Measurements from ENCODE around the gene ITSN1. TPM values are rescaled to one million over a fixed set of nuclear protein-coding genes. Genes with fewer than 3 reads are reported as not detected.

Gene ITSN1
- total and polyA plus RNA-seq, 2 donors from 2014 or later, result 8.1 to 42.5 TPM

DNA sequence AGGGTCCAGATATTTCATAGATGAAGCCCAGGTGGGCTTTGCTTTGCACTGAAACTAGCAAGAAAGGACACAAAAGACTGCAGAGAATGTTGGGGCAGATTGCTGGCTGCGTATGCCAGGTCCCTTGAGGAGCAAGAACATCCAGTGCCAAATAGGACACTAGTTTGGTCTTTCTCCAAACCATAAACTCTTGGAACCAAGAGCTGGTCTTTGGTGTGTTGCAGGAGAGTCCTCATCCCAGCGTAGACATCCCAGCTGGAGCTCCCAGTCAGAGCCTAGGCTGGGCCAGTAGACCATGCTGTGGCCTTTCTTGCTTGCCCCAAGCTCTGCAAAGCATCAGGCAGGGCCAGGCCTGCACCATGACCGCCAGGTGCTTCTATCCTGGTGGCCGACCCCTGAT, 185.8 kb downstream of the ITSN1 start:
- Histone ChIP-seq H3K9me3 (ENCODE audit: control insufficient read depth in 2 of 3, insufficient read depth in 1 of 3, low read length in 3 of 3) (no peaks in the 10 kb centered on the region), H3K4me3 (ENCODE audit: low read length in 3 of 3) (no peak overlapping the region), H3K27ac (ENCODE audit: low read depth in 2 of 2, low read length in 2 of 2) (no peak overlapping the region), H3K9ac (ENCODE audit: low read length in 3 of 3) (no peak overlapping the region), H3K27me3 (ENCODE audit: control insufficient read depth, insufficient read depth, low read length) (no peaks in the 10 kb centered on the region), H3K36me3 (ENCODE audit: control insufficient read depth in 2 of 3, insufficient read depth in 3 of 3, low read length in 3 of 3) (peaks cover 2 to 6% (median 3%) of the 10 kb centered on the region in 3 donors), H3K4me1 (ENCODE audit: control insufficient read depth in 2 of 3, insufficient read depth in 2 of 3, low read depth in 1 of 3, low read length in 3 of 3) (peaks cover 2 to 33% (median 3%) of the 10 kb centered on the region in 3 donors)
- intact Hi-C loops (cut with DNase I), result no loop called here
- DNase-seq (no peak), FAIRE-seq (no peak)
- TF ChIP-seq, protein P1, sequence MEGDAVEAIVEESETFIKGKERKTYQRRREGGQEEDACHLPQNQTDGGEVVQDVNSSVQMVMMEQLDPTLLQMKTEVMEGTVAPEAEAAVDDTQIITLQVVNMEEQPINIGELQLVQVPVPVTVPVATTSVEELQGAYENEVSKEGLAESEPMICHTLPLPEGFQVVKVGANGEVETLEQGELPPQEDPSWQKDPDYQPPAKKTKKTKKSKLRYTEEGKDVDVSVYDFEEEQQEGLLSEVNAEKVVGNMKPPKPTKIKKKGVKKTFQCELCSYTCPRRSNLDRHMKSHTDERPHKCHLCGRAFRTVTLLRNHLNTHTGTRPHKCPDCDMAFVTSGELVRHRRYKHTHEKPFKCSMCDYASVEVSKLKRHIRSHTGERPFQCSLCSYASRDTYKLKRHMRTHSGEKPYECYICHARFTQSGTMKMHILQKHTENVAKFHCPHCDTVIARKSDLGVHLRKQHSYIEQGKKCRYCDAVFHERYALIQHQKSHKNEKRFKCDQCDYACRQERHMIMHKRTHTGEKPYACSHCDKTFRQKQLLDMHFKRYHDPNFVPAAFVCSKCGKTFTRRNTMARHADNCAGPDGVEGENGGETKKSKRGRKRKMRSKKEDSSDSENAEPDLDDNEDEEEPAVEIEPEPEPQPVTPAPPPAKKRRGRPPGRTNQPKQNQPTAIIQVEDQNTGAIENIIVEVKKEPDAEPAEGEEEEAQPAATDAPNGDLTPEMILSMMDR (IDR thresholded peaks at IDR 0.05; ENCODE audit: borderline replicate concordance, extremely low read depth, insufficient read depth), result no peak

DNA sequence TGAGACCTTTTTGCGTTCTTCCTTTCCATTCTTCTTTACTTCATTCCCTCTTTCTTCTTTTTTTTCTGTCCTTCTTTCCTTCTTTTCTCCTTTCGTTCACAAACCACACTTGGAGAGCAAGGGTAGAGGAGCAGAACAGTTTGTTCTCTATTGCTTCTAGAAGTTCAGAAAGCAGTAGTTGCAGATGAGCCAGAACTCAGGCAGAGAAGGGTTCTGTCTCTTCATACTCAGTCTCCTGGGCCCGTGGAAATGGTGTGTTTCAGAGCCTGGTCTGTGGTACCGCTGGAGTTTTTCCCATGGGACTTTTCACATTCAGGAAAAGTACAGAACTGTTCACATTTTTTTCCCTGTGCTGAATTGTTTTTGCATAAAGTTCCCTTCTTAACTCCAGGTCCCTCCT, 186.3 kb downstream of the ITSN1 start:
- Histone ChIP-seq H3K9ac (ENCODE audit: low read length in 3 of 3) (no peak overlapping the region), H3K4me1 (ENCODE audit: control insufficient read depth in 2 of 3, insufficient read depth in 2 of 3, low read depth in 1 of 3, low read length in 3 of 3) (peaks cover 2 to 32% (median 3%) of the 10 kb centered on the region in 3 donors), H3K27ac (ENCODE audit: low read depth in 2 of 2, low read length in 2 of 2) (no peak overlapping the region), H3K4me3 (ENCODE audit: low read length in 3 of 3) (no peak overlapping the region), H3K9me3 (ENCODE audit: control insufficient read depth in 2 of 3, insufficient read depth in 1 of 3, low read length in 3 of 3) (no peaks in the 10 kb centered on the region), H3K27me3 (ENCODE audit: control insufficient read depth, insufficient read depth, low read length) (no peaks in the 10 kb centered on the region), H3K36me3 (ENCODE audit: control insufficient read depth in 2 of 3, insufficient read depth in 3 of 3, low read length in 3 of 3) (peaks cover 2 to 6% (median 3%) of the 10 kb centered on the region in 3 donors)
- DNase-seq, result no peak
- intact Hi-C loops (cut with DNase I), result no loop called here
- TF ChIP-seq, protein P1 (IDR thresholded peaks at IDR 0.05; ENCODE audit: borderline replicate concordance, extremely low read depth, insufficient read depth), result no peak
- FAIRE-seq, result no peak

DNA sequence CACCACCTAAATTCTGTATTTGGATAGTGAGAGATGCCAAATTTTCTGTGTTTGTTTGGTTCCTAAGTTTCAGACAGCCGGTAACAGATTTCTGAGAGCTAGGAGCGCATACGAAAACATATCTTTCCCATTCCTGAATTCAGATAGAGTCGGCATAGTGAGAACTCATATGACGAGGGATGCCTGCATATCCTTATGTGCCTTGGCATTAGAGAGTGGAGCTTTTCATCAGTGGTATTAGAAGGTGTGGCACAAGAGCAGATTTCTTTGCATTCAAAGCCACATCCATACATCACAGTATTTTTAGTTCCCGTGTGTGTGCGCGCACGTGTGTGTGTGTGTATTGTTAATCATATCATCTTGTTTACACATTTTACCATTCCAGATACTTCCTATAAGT, 187.5 kb downstream of the ITSN1 start:
- H3K4me1 ChIP-seq (ENCODE audit: control insufficient read depth in 2 of 3, insufficient read depth in 2 of 3, low read depth in 1 of 3, low read length in 3 of 3), result peaks cover 2 to 20% (median 3%) of the 10 kb centered on the region in 3 donors
- H3K36me3 ChIP-seq (ENCODE audit: control insufficient read depth in 2 of 3, insufficient read depth in 3 of 3, low read length in 3 of 3), result peaks cover 2 to 6% (median 4%) of the 10 kb centered on the region in 3 donors
- DNase-seq (no peak), FAIRE-seq (no peak)
- no peaks in the 10 kb centered on the region for H3K27me3 ChIP-seq (ENCODE audit: control insufficient read depth, insufficient read depth, low read length)
- no peaks in the 10 kb centered on the region for H3K9me3 ChIP-seq (ENCODE audit: control insufficient read depth in 2 of 3, insufficient read depth in 1 of 3, low read length in 3 of 3)
- TF ChIP-seq, protein P1 (IDR thresholded peaks at IDR 0.05; ENCODE audit: borderline replicate concordance, extremely low read depth, insufficient read depth), result no peak
- H3K4me3 ChIP-seq (ENCODE audit: low read length in 3 of 3), result no peak overlapping the region
- H3K9ac ChIP-seq (ENCODE audit: low read length in 3 of 3), result no peak overlapping the region
- H3K27ac ChIP-seq (ENCODE audit: low read depth in 2 of 2, low read length in 2 of 2), result no peak overlapping the region
- intact Hi-C loops (cut with DNase I), result no loop called here
